Ovary (tissue), 3 donors: ENCODE measurements around the gene RXFP4.

Experiments
- CTCF ChIP-seq, 3 donors: fragments of 450-650 bp in 2 of 3; fragments of 200-600 bp in 1 of 3; IDR thresholded peaks; one replicate each; pipeline versions ENCODE4 v1.5.1 to v1.8.0; 2016 to 2022; ENCODE audit warnings: antibody characterized with exemption in 3 of 3, mild to moderate bottlenecking in 1 of 3
- POLR2A ChIP-seq: fragments of 450-650 bp; IDR thresholded peaks from one replicate; pipeline ENCODE4 v1.6.1; 2017; ENCODE audit warnings: antibody characterized with exemption, mild to moderate bottlenecking, moderate library complexity
- donor health status: DM: no; HTN: no; CAD: no.

GRCh38 chr1:155977690-155978324 lies 36.4 kb downstream of the RXFP4 start:
- no peak for TF ChIP-seq POLR2A
- TF ChIP-seq CTCF (IDR thresholded peaks at IDR 0.05), result no peak
